ENCODE data around the gene GGCX.

GGCX gene

GRCh38 chr2:85539361-85540132, 21.7 kb downstream of the GGCX start:
- Mint-ChIP-seq H3K27ac (peak overlapping the region; percentile 86 to 93), H3K4me3 (peak overlapping the region; percentile 92 to 93), H3K27me3 (no peaks in the 10 kb centered on the region), H3K9me3 (no peaks in the 10 kb centered on the region), H3K4me1 (ENCODE audit: low read depth in 2 of 2) (peaks cover 21 to 47% of the 10 kb centered on the region in 2 donors), H3K36me3 (ENCODE audit: insufficient read depth) (peaks cover 67% of the 10 kb centered on the region)
- DNase-seq (peak; percentile 52 to 62 (median 55)), ATAC-seq (replicated peaks) (peak; percentile 64)

GRCh38 chr2:85538507-85539360, 22.6 kb downstream of the GGCX start, which contains the start of gene MAT2A:
Gene MAT2A, plus strand, starts transcription at chr2:85539168. Its CDS starts 120 bp downstream, at chr2:85539288.
- peaks cover 21 to 42% of the 10 kb centered on the region in 2 donors for H3K4me1 Mint-ChIP-seq (ENCODE audit: low read depth in 2 of 2)
- peak within 1 kb of the TSS; percentile 92 to 93 for H3K4me3 Mint-ChIP-seq
- peak; percentile 79 to 84 (median 83) for DNase-seq
- peaks cover 59% of the 10 kb centered on the region for H3K36me3 Mint-ChIP-seq (ENCODE audit: insufficient read depth)
- H3K27ac Mint-ChIP-seq, result peak within 1 kb of the TSS; percentile 86 to 93
- no peaks in the 10 kb centered on the region for H3K9me3 Mint-ChIP-seq
- H3K27me3 Mint-ChIP-seq, result no peaks in the 10 kb centered on the region
- ATAC-seq (replicated peaks), result peak; percentile 75

GRCh38 chr2:85537600-85538506, 23.4 kb downstream of the GGCX start:
- no peaks in the 10 kb centered on the region for H3K9me3 Mint-ChIP-seq
- H3K27me3 Mint-ChIP-seq, result no peaks in the 10 kb centered on the region
- ATAC-seq (replicated peaks), result peak; percentile 0
- peak in 1 of 3 experiments; percentile 9 for DNase-seq
- H3K4me3 Mint-ChIP-seq, result peak overlapping the region; percentile 92 to 93
- peak overlapping the region; percentile 86 to 93 for H3K27ac Mint-ChIP-seq
- H3K36me3 Mint-ChIP-seq (ENCODE audit: insufficient read depth), result peaks cover 50% of the 10 kb centered on the region
- peaks cover 20 to 37% of the 10 kb centered on the region in 2 donors for H3K4me1 Mint-ChIP-seq (ENCODE audit: low read depth in 2 of 2)

- DNase-seq (no peak), ATAC-seq (replicated peaks) (no peak)
- H3K27ac Mint-ChIP-seq, result no peak overlapping the region
- no peaks in the 10 kb centered on the region for H3K9me3 Mint-ChIP-seq
- H3K4me3 Mint-ChIP-seq, result no peak overlapping the region
- H3K36me3 Mint-ChIP-seq (ENCODE audit: insufficient read depth), result peaks cover 37% of the 10 kb centered on the region
- peaks cover 15 to 25% of the 10 kb centered on the region in 2 donors for H3K4me1 Mint-ChIP-seq (ENCODE audit: low read depth in 2 of 2)
- no peaks in the 10 kb centered on the region for H3K27me3 Mint-ChIP-seq
Measured at GRCh38 chr2:85536479-85536878, 24.8 kb downstream of the GGCX start.

- DNase-seq (no peak), ATAC-seq (replicated peaks) (no peak)
- Mint-ChIP-seq H3K36me3 (ENCODE audit: insufficient read depth) (peaks cover 21% of the 10 kb centered on the region), H3K4me1 (ENCODE audit: low read depth in 2 of 2) (peaks cover 7 to 14% of the 10 kb centered on the region in 2 donors), H3K4me3 (no peak overlapping the region), H3K27me3 (no peaks in the 10 kb centered on the region), H3K27ac (no peak overlapping the region), H3K9me3 (no peaks in the 10 kb centered on the region)
Measured at GRCh38 chr2:85534881-85535280, 26.4 kb downstream of the GGCX start.

- H3K27ac Mint-ChIP-seq, result no peak overlapping the region
Measured at GRCh38 chr2:85534099-85534498, 27.2 kb downstream of the GGCX start.

GRCh38 chr2:85531589-85531988, 29.7 kb downstream of the GGCX start:
- DNase-seq (no peak), ATAC-seq (replicated peaks) (no peak)
- Mint-ChIP-seq H3K9me3 (no peaks in the 10 kb centered on the region), H3K36me3 (ENCODE audit: insufficient read depth) (no peaks in the 10 kb centered on the region), H3K4me3 (no peak overlapping the region), H3K27me3 (peaks cover 24 to 28% of the 10 kb centered on the region in 2 donors), H3K27ac (no peak overlapping the region), H3K4me1 (ENCODE audit: low read depth in 2 of 2) (peaks cover 0 to 3% of the 10 kb centered on the region in 2 donors)

More at GRCh38 chr2:85534099-85534498, 27.2 kb downstream of the GGCX start:
- ATAC-seq (replicated peaks), result no peak
- Mint-ChIP-seq H3K27me3 (peaks cover 3 to 4% of the 10 kb centered on the region in 2 donors), H3K9me3 (no peaks in the 10 kb centered on the region), H3K36me3 (ENCODE audit: insufficient read depth) (peaks cover 14% of the 10 kb centered on the region), H3K4me1 (ENCODE audit: low read depth in 2 of 2) (peaks cover 7 to 12% of the 10 kb centered on the region in 2 donors), H3K4me3 (no peak overlapping the region)
- no peak for DNase-seq

GRCh38 chr2:85529809-85530208, 31.5 kb downstream of the GGCX start:
- Mint-ChIP-seq H3K27ac (no peak overlapping the region), H3K36me3 (ENCODE audit: insufficient read depth) (no peaks in the 10 kb centered on the region), H3K9me3 (no peaks in the 10 kb centered on the region), H3K4me3 (no peak overlapping the region), H3K27me3 (peaks cover 27 to 32% of the 10 kb centered on the region in 2 donors), H3K4me1 (ENCODE audit: low read depth in 2 of 2) (no peaks in the 10 kb centered on the region)
- ATAC-seq (replicated peaks) (no peak), DNase-seq (no peak)

- H3K9me3 Mint-ChIP-seq, result no peaks in the 10 kb centered on the region
- no peak overlapping the region for H3K4me3 Mint-ChIP-seq
- H3K27ac Mint-ChIP-seq, result no peak overlapping the region
- no peaks in the 10 kb centered on the region for H3K36me3 Mint-ChIP-seq (ENCODE audit: insufficient read depth)
- H3K4me1 Mint-ChIP-seq (ENCODE audit: low read depth in 2 of 2), result no peaks in the 10 kb centered on the region
- ATAC-seq (replicated peaks) (no peak), DNase-seq (no peak)
- H3K27me3 Mint-ChIP-seq, result peaks cover 27 to 32% of the 10 kb centered on the region in 2 donors
Measured at GRCh38 chr2:85528355-85528754, 32.9 kb downstream of the GGCX start.

- no peaks in the 10 kb centered on the region for H3K4me1 Mint-ChIP-seq (ENCODE audit: low read depth in 2 of 2)
- no peaks in the 10 kb centered on the region for H3K9me3 Mint-ChIP-seq
- H3K4me3 Mint-ChIP-seq, result no peak overlapping the region
- H3K27ac Mint-ChIP-seq, result no peak overlapping the region
- no peaks in the 10 kb centered on the region for H3K36me3 Mint-ChIP-seq (ENCODE audit: insufficient read depth)
- H3K27me3 Mint-ChIP-seq, result peaks cover 27 to 32% of the 10 kb centered on the region in 2 donors
- no peak for DNase-seq
- ATAC-seq (replicated peaks), result no peak
Measured at GRCh38 chr2:85527787-85528186, 33.5 kb downstream of the GGCX start.

GRCh38 chr2:85525567-85525966, 35.7 kb downstream of the GGCX start:
- Mint-ChIP-seq H3K9me3 (no peaks in the 10 kb centered on the region), H3K36me3 (ENCODE audit: insufficient read depth) (no peaks in the 10 kb centered on the region), H3K4me1 (ENCODE audit: low read depth in 2 of 2) (no peaks in the 10 kb centered on the region), H3K4me3 (no peak overlapping the region), H3K27ac (no peak overlapping the region), H3K27me3 (peaks cover 27 to 32% of the 10 kb centered on the region in 2 donors)
- DNase-seq, result no peak
- no peak for ATAC-seq (replicated peaks)

GRCh38 chr2:85525029-85525428, 36.3 kb downstream of the GGCX start:
- H3K9me3 Mint-ChIP-seq, result no peaks in the 10 kb centered on the region
- no peak overlapping the region for H3K4me3 Mint-ChIP-seq
- DNase-seq (no peak), ATAC-seq (replicated peaks) (no peak)
- H3K4me1 Mint-ChIP-seq (ENCODE audit: low read depth in 2 of 2), result no peaks in the 10 kb centered on the region
- no peaks in the 10 kb centered on the region for H3K36me3 Mint-ChIP-seq (ENCODE audit: insufficient read depth)
- peaks cover 27 to 32% of the 10 kb centered on the region in 2 donors for H3K27me3 Mint-ChIP-seq
- H3K27ac Mint-ChIP-seq, result no peak overlapping the region
